GM04503 (cell line): ENCODE data around the gene PRAC2.
"Not testable (repeated sequence)": the region's sequence is repeated elsewhere in the genome, so short reads cannot be mapped to it uniquely, and the experiment has no call there.

Experiments used
- DNase-seq: peaks from one replicate; pipeline ENCODE4 v3.0.0-alpha.2; 2012; ENCODE audit warnings: low read depth

Gene PRAC2

GRCh38 chr17:48722915-48723422 lies at the start of gene PRAC2:
TSS of gene PRAC2 (plus strand) at chr17:48723185. CDS start at chr17:48724411, 1,226 bp downstream.
- DNase-seq: no peak

GRCh38 chr17:48676963-48677558 lies 45.9 kb upstream of the PRAC2 start:
- DNase-seq: no peak

- no peak for DNase-seq
Observed at GRCh38 chr17:48678141-48678971, 44.6 kb upstream of the PRAC2 start.

- no peak for DNase-seq
Observed at GRCh38 chr17:48679385-48680096, 43.4 kb upstream of the PRAC2 start.

GRCh38 chr17:48681609-48682008 lies 41.4 kb upstream of the PRAC2 start:
- DNase-seq: no peak

- DNase-seq: no peak
Observed at GRCh38 chr17:48690655-48691054, 32.3 kb upstream of the PRAC2 start.

- no peak for DNase-seq
Observed at GRCh38 chr17:48692049-48692448, 30.9 kb upstream of the PRAC2 start.

- no peak for DNase-seq
Observed at GRCh38 chr17:48693178-48693577, 29.8 kb upstream of the PRAC2 start.

GRCh38 chr17:48701864-48702532 lies 21.0 kb upstream of the PRAC2 start:
- no peak for DNase-seq

- no peak for DNase-seq
Observed at GRCh38 chr17:48704361-48705248, 18.4 kb upstream of the PRAC2 start.

GRCh38 chr17:48711128-48711527 lies 11.9 kb upstream of the PRAC2 start:
- no peak for DNase-seq

GRCh38 chr17:48715496-48716399 lies 7.2 kb upstream of the PRAC2 start:
- DNase-seq: no peak

GRCh38 chr17:48716549-48716948 lies 6.4 kb upstream of the PRAC2 start:
- DNase-seq: not testable (repeated sequence)

- DNase-seq: no peak
Observed at GRCh38 chr17:48717367-48718226, 5.4 kb upstream of the PRAC2 start.

GRCh38 chr17:48718227-48718760 lies 4.7 kb upstream of the PRAC2 start:
- DNase-seq: no peak

GRCh38 chr17:48718761-48719641 lies 4.0 kb upstream of the PRAC2 start:
- DNase-seq: no peak

- DNase-seq: no peak
Observed at GRCh38 chr17:48719642-48720265, 3.2 kb upstream of the PRAC2 start.
